GM13976 (cell line): ENCODE measurements around the gene BTBD17.

Experiments
- DNase-seq: peaks from one replicate; pipeline ENCODE4 v3.0.0; 2012; ENCODE audit warnings: low spot score
- CTCF ChIP-seq: IDR thresholded peaks from 2 replicates; pipeline ENCODE4 v1.5.1; 2012; ENCODE audit warnings: borderline replicate concordance, mild to moderate bottlenecking; ENCODE audit not compliant: insufficient read depth; ENCODE audit errors: extremely low read depth, missing control alignments, control extremely low read depth
- in situ Hi-C: fragments of 300-500 bp; cut with MboI; formaldehyde crosslinking; loops from one replicate; pipeline ENCODE4 v1.12.0; 2022; ENCODE audit warnings: low sequenced_read_pairs, mixed read lengths, inconsistent platforms; ENCODE audit not compliant: unreplicated experiment

The BTBD17 gene

GRCh38 chr17:74307984-74308773 is 53.5 kb downstream of the BTBD17 start:
- in situ Hi-C loops = no loop called here
- no peak for TF ChIP-seq CTCF
- DNase-seq = no peak
